Activated naive CD8-positive, alpha-beta T cell treated with anti-CD3 and anti-CD28 coated beads, Interleukin-2, amount 50 U/mL, for 24 hours (primary cell): ENCODE results near the gene TCEAL5.
"Not testable (repeated sequence)": the region's sequence is repeated elsewhere in the genome, so short reads cannot be mapped to it uniquely, and the experiment has no call there.

Source experiments
- ATAC-seq: fragments of 150-1000 bp; cut with Tn5 transposase; one replicate; pipeline ENCODE4 v1.10.0; 2021
- DNase-seq: peaks from one replicate; pipeline ENCODE4 v3.0.0; 2021
- H3K27ac Mint-ChIP-seq: one replicate; pipeline ENCODE4 v1.8.0; 2021; ENCODE audit warnings: mild to moderate bottlenecking, mixed read lengths
- H3K27me3 Mint-ChIP-seq: one replicate; pipeline ENCODE4 v1.8.0; 2021; ENCODE audit warnings: mixed read lengths
- H3K36me3 Mint-ChIP-seq: one replicate; pipeline ENCODE4 v1.8.0; 2021; ENCODE audit warnings: low read depth, mixed read lengths
- H3K4me1 Mint-ChIP-seq: one replicate; pipeline ENCODE4 v1.8.0; 2021; ENCODE audit warnings: mixed read lengths
- H3K4me3 Mint-ChIP-seq: one replicate; pipeline ENCODE4 v1.8.0; 2021; ENCODE audit warnings: mild to moderate bottlenecking, moderate library complexity, mixed read lengths
- H3K9me3 Mint-ChIP-seq: one replicate; pipeline ENCODE4 v1.8.0; 2021; ENCODE audit warnings: mixed read lengths

Gene TCEAL5

GRCh38 chrX:103276581-103277002 lies at the start of gene TCEAL5:
TCEAL5 (minus strand) TSS chrX:103276750; CDS start chrX:103274563, 2,187 bp downstream.
- Mint-ChIP-seq H3K9me3 (no peaks in the 10 kb centered on the region), H3K27me3 (peaks cover 47% of the 10 kb centered on the region), H3K27ac (no peak within 1 kb of the TSS), H3K4me3 (peak within 1 kb of the TSS; percentile 75), H3K4me1 (peaks cover 8% of the 10 kb centered on the region), H3K36me3 (no peaks in the 10 kb centered on the region)
- ATAC-seq (no peak), DNase-seq (no peak)

GRCh38 chrX:103311399-103311780 lies 34.8 kb upstream of the TCEAL5 start:
- Mint-ChIP-seq H3K36me3 (no peaks in the 10 kb centered on the region), H3K27me3 (no peaks in the 10 kb centered on the region), H3K27ac (peak overlapping the region; percentile 69), H3K9me3 (no peaks in the 10 kb centered on the region), H3K4me1 (peaks cover 9% of the 10 kb centered on the region), H3K4me3 (peak overlapping the region; percentile 75)
- DNase-seq (no peak), ATAC-seq (no peak)

GRCh38 chrX:103310555-103311398 lies 34.2 kb upstream of the TCEAL5 start, which contains the start of gene BEX2:
BEX2 (minus strand) TSS chrX:103310990; CDS start chrX:103309976, 1,014 bp downstream.
- peak within 1 kb of the TSS; percentile 69 for H3K27ac Mint-ChIP-seq
- ATAC-seq (peak; percentile 98), DNase-seq (peak; percentile 79)
- H3K36me3 Mint-ChIP-seq = no peaks in the 10 kb centered on the region
- H3K9me3 Mint-ChIP-seq = peaks cover 4% of the 10 kb centered on the region
- H3K4me1 Mint-ChIP-seq = peaks cover 9% of the 10 kb centered on the region
- peak within 1 kb of the TSS; percentile 75 for H3K4me3 Mint-ChIP-seq
- H3K27me3 Mint-ChIP-seq = no peaks in the 10 kb centered on the region

- ATAC-seq = no peak
Measured at GRCh38 chrX:103309860-103310554, 33.5 kb upstream of the TCEAL5 start.

GRCh38 chrX:103305666-103306065 lies 29.1 kb upstream of the TCEAL5 start:
- peaks cover 15% of the 10 kb centered on the region for H3K4me1 Mint-ChIP-seq
- H3K27me3 Mint-ChIP-seq, H3K4me3 Mint-ChIP-seq, H3K9me3 Mint-ChIP-seq, H3K36me3 Mint-ChIP-seq, H3K27ac Mint-ChIP-seq, DNase-seq, ATAC-seq: not testable (repeated sequence)

More at GRCh38 chrX:103309860-103310554, 33.5 kb upstream of the TCEAL5 start:
- peaks cover 11% of the 10 kb centered on the region for H3K4me1 Mint-ChIP-seq
- H3K9me3 Mint-ChIP-seq = peaks cover 5% of the 10 kb centered on the region
- H3K36me3 Mint-ChIP-seq = no peaks in the 10 kb centered on the region
- no peaks in the 10 kb centered on the region for H3K27me3 Mint-ChIP-seq
- peak overlapping the region; percentile 49 for H3K4me3 Mint-ChIP-seq
- DNase-seq = peak; percentile 2
- H3K27ac Mint-ChIP-seq = no peak overlapping the region

- peaks cover 12% of the 10 kb centered on the region for H3K4me1 Mint-ChIP-seq
- H3K27ac Mint-ChIP-seq = no peak overlapping the region
- no peak overlapping the region for H3K4me3 Mint-ChIP-seq
- ATAC-seq (no peak), DNase-seq (no peak)
- H3K9me3 Mint-ChIP-seq = peaks cover 5% of the 10 kb centered on the region
- no peaks in the 10 kb centered on the region for H3K36me3 Mint-ChIP-seq
- no peaks in the 10 kb centered on the region for H3K27me3 Mint-ChIP-seq
Measured at GRCh38 chrX:103304705-103305104, 28.2 kb upstream of the TCEAL5 start.

GRCh38 chrX:103293118-103293517 lies 16.6 kb upstream of the TCEAL5 start:
- Mint-ChIP-seq H3K27ac (no peak overlapping the region), H3K27me3 (no peaks in the 10 kb centered on the region), H3K9me3 (no peaks in the 10 kb centered on the region), H3K4me3 (no peak overlapping the region), H3K4me1 (no peaks in the 10 kb centered on the region), H3K36me3 (no peaks in the 10 kb centered on the region)
- no peak for DNase-seq
- no peak for ATAC-seq

GRCh38 chrX:103279624-103280023 lies 3.1 kb upstream of the TCEAL5 start:
- ATAC-seq (no peak), DNase-seq (no peak)
- H3K4me1 Mint-ChIP-seq = peaks cover 8% of the 10 kb centered on the region
- H3K4me3 Mint-ChIP-seq = no peak overlapping the region
- H3K27me3 Mint-ChIP-seq = peaks cover 42% of the 10 kb centered on the region
- H3K9me3 Mint-ChIP-seq = no peaks in the 10 kb centered on the region
- H3K27ac Mint-ChIP-seq = no peak overlapping the region
- no peaks in the 10 kb centered on the region for H3K36me3 Mint-ChIP-seq

- H3K36me3 Mint-ChIP-seq = no peaks in the 10 kb centered on the region
Measured at GRCh38 chrX:103275947-103276567, 493 bp downstream of the TCEAL5 start.

GRCh38 chrX:103274284-103274683 lies 2.3 kb downstream of the TCEAL5 start:
- H3K4me1 Mint-ChIP-seq = peaks cover 8% of the 10 kb centered on the region
- H3K27me3 Mint-ChIP-seq = peaks cover 43% of the 10 kb centered on the region
- ATAC-seq = no peak
- DNase-seq = no peak
- H3K9me3 Mint-ChIP-seq = no peaks in the 10 kb centered on the region
- H3K36me3 Mint-ChIP-seq = no peaks in the 10 kb centered on the region
- H3K27ac Mint-ChIP-seq = no peak overlapping the region
- H3K4me3 Mint-ChIP-seq = no peak overlapping the region

More at GRCh38 chrX:103275947-103276567, 493 bp downstream of the TCEAL5 start:
- Mint-ChIP-seq H3K4me1 (peaks cover 8% of the 10 kb centered on the region), H3K9me3 (no peaks in the 10 kb centered on the region), H3K4me3 (peak overlapping the region; percentile 75), H3K27me3 (peaks cover 49% of the 10 kb centered on the region), H3K27ac (no peak overlapping the region)
- DNase-seq = no peak
- no peak for ATAC-seq

- no peak overlapping the region for H3K27ac Mint-ChIP-seq
- peaks cover 1% of the 10 kb centered on the region for H3K27me3 Mint-ChIP-seq
- DNase-seq (no peak), ATAC-seq (no peak)
- peaks cover 7% of the 10 kb centered on the region for H3K36me3 Mint-ChIP-seq
- no peaks in the 10 kb centered on the region for H3K9me3 Mint-ChIP-seq
- H3K4me3 Mint-ChIP-seq = no peak overlapping the region
- H3K4me1 Mint-ChIP-seq = peaks cover 13% of the 10 kb centered on the region
Measured at GRCh38 chrX:103258275-103258674, 18.3 kb downstream of the TCEAL5 start.

- Mint-ChIP-seq H3K27ac (no peak overlapping the region), H3K9me3 (no peaks in the 10 kb centered on the region), H3K4me3 (no peak overlapping the region), H3K4me1 (peaks cover 17% of the 10 kb centered on the region), H3K27me3 (no peaks in the 10 kb centered on the region), H3K36me3 (peaks cover 9% of the 10 kb centered on the region)
- ATAC-seq (no peak), DNase-seq (no peak)
Measured at GRCh38 chrX:103256651-103257050, 19.9 kb downstream of the TCEAL5 start.

- Mint-ChIP-seq H3K4me1 (peaks cover 17% of the 10 kb centered on the region), H3K4me3 (peak within 1 kb of the TSS; percentile 95), H3K36me3 (peaks cover 9% of the 10 kb centered on the region), H3K9me3 (no peaks in the 10 kb centered on the region), H3K27me3 (no peaks in the 10 kb centered on the region), H3K27ac (peak within 1 kb of the TSS; percentile 93)
- peak; percentile 84 for ATAC-seq
- peak; percentile 63 for DNase-seq
Measured at GRCh38 chrX:103254921-103255493, 21.5 kb downstream of the TCEAL5 start, which contains the start of gene TCEAL8. TCEAL8 (minus strand) TSS chrX:103255155; CDS start chrX:103253979, 1,176 bp downstream.

- Mint-ChIP-seq H3K9me3 (no peaks in the 10 kb centered on the region), H3K4me3 (peak overlapping the region; percentile 95)
- peak; percentile 47 for DNase-seq
Measured at GRCh38 chrX:103254171-103254824, 22.3 kb downstream of the TCEAL5 start.

More at GRCh38 chrX:103254171-103254824, 22.3 kb downstream of the TCEAL5 start:
- peaks cover 17% of the 10 kb centered on the region for H3K4me1 Mint-ChIP-seq
- peak overlapping the region; percentile 93 for H3K27ac Mint-ChIP-seq
- H3K36me3 Mint-ChIP-seq = peaks cover 9% of the 10 kb centered on the region
- H3K27me3 Mint-ChIP-seq = no peaks in the 10 kb centered on the region
- ATAC-seq = peak; percentile 51
